Measurements from ENCODE around the gene PSMC6. TPM values are rescaled to one million over a fixed set of nuclear protein-coding genes. Genes with fewer than 3 reads are reported as not detected.

The PSMC6 gene
- total RNA-seq, 3 donors from 2014 or later (not counting 1 experiment from before 2014, with no cell fraction given) = 148 to 160 (median 159) TPM

GRCh38 chr14:52686176-52686575 is 20.8 kb upstream of the PSMC6 start:
- Mint-ChIP-seq H3K4me1 (peaks cover 40 to 43% of the 10 kb centered on the region in 2 donors), H3K4me3 (no peak overlapping the region)
- no peak for TF ChIP-seq CTCF (IDR thresholded peaks at IDR 0.05)

GRCh38 chr14:52690983-52691760 is 15.8 kb upstream of the PSMC6 start:
- no peak overlapping the region for H3K4me3 ChIP-seq (ENCODE audit: low read length)
- Mint-ChIP-seq H3K9me3 (no peaks in the 10 kb centered on the region), H3K27me3 (ENCODE audit: low read depth in 2 of 2) (no peaks in the 10 kb centered on the region), H3K4me1 (peaks cover 58 to 65% of the 10 kb centered on the region in 2 donors), H3K27ac (no peak overlapping the region), H3K4me3 (no peak overlapping the region), H3K36me3 (no peaks in the 10 kb centered on the region)
- ATAC-seq (no peak), DNase-seq (no peak)
- no peak overlapping the region for H3K27ac ChIP-seq (ENCODE audit: low read length)
- intact Hi-C loops (cut with micrococcal nuclease) = no loop called here
- 98% methylated on average over 4 of the region's 7 CpGs for WGBS (ENCODE audit: insufficient coverage)
- H3K9me3 ChIP-seq (ENCODE audit: control insufficient read depth, insufficient read depth, low read length) = no peaks in the 10 kb centered on the region
- no peaks in the 10 kb centered on the region for H3K36me3 ChIP-seq (ENCODE audit: control insufficient read depth, insufficient read depth, low read length)
- no peak for TF ChIP-seq CTCF (IDR thresholded peaks at IDR 0.05)
- peaks cover 15% of the 10 kb centered on the region for H3K4me1 ChIP-seq (ENCODE audit: control insufficient read depth, insufficient read depth, low read length)
- H3K27me3 ChIP-seq (ENCODE audit: control insufficient read depth, insufficient read depth, low read length) = no peaks in the 10 kb centered on the region

More at GRCh38 chr14:52686176-52686575, 20.8 kb upstream of the PSMC6 start:
- no peaks in the 10 kb centered on the region for H3K27me3 ChIP-seq (ENCODE audit: control insufficient read depth, insufficient read depth, low read length)
- Mint-ChIP-seq H3K36me3 (no peaks in the 10 kb centered on the region), H3K9me3 (no peaks in the 10 kb centered on the region), H3K27ac (no peak overlapping the region), H3K27me3 (ENCODE audit: low read depth in 2 of 2) (no peaks in the 10 kb centered on the region)
- intact Hi-C loops (cut with micrococcal nuclease) = no loop called here
- no CpG with 5 or more reads among the region's 1 CpG for WGBS (ENCODE audit: insufficient coverage)
- ATAC-seq = no peak
- no peak overlapping the region for H3K27ac ChIP-seq (ENCODE audit: low read length)
- DNase-seq = no peak
- peaks cover 3% of the 10 kb centered on the region for H3K4me1 ChIP-seq (ENCODE audit: control insufficient read depth, insufficient read depth, low read length)
- peaks cover under 1% of the 10 kb centered on the region for H3K36me3 ChIP-seq (ENCODE audit: control insufficient read depth, insufficient read depth, low read length)
- no peak overlapping the region for H3K4me3 ChIP-seq (ENCODE audit: low read length)
- no peaks in the 10 kb centered on the region for H3K9me3 ChIP-seq (ENCODE audit: control insufficient read depth, insufficient read depth, low read length)

DNA sequence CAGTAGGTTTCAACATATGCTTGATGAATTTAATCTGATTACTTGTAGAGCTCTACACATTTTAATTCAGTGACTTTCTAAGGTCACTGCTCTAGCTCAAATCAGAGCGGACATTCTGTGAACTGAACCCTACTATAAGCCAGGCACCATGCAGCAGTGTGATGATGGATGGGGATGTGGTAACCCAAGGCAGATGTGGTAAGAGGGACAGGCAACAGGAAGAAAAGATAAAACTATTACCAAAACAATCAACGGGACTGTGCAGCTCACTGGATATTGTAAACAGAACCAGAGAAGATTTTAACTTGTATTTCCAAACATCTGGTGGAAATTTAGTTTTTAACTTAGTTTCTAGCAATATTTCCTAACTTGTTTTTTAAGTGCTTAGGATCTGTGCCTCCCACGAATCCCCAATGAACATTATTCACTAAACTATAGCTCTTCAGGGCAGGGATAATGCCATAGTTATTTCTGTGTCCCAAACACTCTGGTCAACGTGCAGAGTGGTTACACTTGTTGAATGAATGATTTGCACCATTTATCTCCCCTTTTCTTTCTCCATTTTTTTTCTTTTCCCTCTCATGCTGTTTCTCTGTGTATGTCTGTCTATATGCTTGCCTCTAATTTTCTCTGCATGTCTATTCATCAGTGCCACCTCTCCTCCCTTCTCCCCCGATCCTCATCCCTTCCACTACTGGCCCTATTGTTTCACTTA is 14.6 kb upstream of the PSMC6 start:
- ATAC-seq (peak in 1 of 3 donors; percentile 49), DNase-seq (peak in 1 of 2 donors; percentile 41)
- WGBS (ENCODE audit: insufficient coverage) = 44% methylated on average over 4 of the region's 5 CpGs
- no peak overlapping the region for H3K4me3 ChIP-seq (ENCODE audit: low read length)
- peaks cover 18% of the 10 kb centered on the region for H3K4me1 ChIP-seq (ENCODE audit: control insufficient read depth, insufficient read depth, low read length)
- H3K27ac Mint-ChIP-seq = peak overlapping the region; percentile 2 to 66
- H3K27me3 ChIP-seq (ENCODE audit: control insufficient read depth, insufficient read depth, low read length) = no peaks in the 10 kb centered on the region
- no peaks in the 10 kb centered on the region for H3K9me3 ChIP-seq (ENCODE audit: control insufficient read depth, insufficient read depth, low read length)
- peaks cover 45 to 54% of the 10 kb centered on the region in 2 donors for H3K4me1 Mint-ChIP-seq
- H3K36me3 Mint-ChIP-seq = no peaks in the 10 kb centered on the region
- TF ChIP-seq CTCF (IDR thresholded peaks at IDR 0.05) = no peak
- H3K4me3 Mint-ChIP-seq = peak overlapping the region; percentile 17
- no peaks in the 10 kb centered on the region for H3K9me3 Mint-ChIP-seq
- no peaks in the 10 kb centered on the region for H3K36me3 ChIP-seq (ENCODE audit: control insufficient read depth, insufficient read depth, low read length)
- H3K27me3 Mint-ChIP-seq (ENCODE audit: low read depth in 2 of 2) = no peaks in the 10 kb centered on the region
- no peak overlapping the region for H3K27ac ChIP-seq (ENCODE audit: low read length)
- intact Hi-C loops (cut with micrococcal nuclease) = no loop called here
